Posterior cingulate gyrus (tissue), 11 donors: ENCODE data around the gene TBRG4.
A peak's percentile ranks its signal among the peaks of the same experiment; 100 is the strongest.

Experiments
- DNase-seq, 10 donors: peaks; one replicate each; pipeline versions ENCODE4 v3.0.0 to v3.0.0-alpha.2; 2020 to 2021; ENCODE audit warnings: mixed read lengths in 3 of 10
- intact Hi-C: fragments of 100-400 bp; cut with DNase I; formaldehyde crosslinking; loops from one replicate; pipeline ENCODE4 v1.15.1; 2023

Gene TBRG4

DNA sequence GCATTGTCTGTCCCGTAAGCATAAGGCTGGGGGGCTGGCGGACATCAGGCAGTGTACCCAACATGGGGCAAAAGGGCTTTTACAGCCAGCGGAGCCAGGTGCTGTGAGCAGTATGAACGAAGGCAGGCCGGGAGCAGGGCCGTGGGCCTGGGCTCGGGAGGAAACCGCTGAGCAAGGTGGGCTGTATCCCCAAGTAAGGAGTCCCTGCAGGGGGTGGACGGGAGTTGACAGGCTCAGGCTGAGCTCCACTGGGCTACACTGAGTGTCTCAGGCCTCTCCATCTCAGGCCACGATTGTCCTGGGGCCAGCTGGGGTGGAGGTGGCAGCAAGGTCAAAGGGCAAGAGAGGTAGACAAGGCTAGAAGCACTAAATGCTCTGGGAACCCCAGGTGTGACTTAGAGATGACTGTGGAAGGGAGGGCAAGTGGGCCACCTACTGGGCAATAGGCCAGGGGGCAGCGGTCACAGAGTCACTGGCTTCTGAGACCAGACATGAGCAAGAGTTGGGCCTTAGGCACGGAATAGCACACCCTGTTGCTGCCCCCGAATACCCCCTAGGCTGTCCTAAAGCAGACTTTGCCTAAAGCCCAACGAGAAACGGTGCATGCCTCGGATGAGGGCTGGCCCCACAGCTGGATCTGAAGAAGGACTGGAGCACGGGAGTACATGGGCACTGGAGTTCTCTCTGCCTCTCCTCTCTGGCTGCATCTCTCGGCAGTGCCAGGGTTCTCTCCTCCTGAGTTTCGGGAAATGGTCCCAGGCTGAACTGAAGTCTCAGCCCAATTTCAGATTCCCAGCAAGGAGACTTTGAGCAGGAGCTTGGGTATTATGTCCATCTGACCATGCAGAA is 35.3 kb upstream of the TBRG4 start:
- DNase-seq, result peak in 1 of 10 donors; percentile 52
- intact Hi-C loops, result no loop called here

DNA sequence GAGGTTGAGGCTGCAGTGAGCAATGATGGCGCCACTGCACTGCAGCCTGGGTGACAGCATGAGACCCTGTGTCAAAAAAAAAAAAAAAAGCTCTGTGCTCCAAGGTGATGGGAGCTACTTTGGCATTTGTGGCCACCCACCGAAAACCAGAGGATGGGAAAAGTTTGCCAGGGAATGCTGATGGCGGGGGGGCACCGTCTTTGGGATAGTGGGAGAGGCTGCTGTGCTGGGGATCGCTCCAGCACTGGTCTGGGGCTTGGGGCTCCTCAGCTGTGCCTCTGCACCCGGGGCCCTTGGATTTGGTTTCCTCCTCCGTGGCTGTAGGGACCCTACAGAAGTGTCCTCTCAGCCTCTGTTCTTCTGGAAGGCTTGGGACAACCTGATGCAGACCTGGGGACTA is 34.4 kb upstream of the TBRG4 start:
- intact Hi-C loops, result no loop called here
- DNase-seq, result peak in 1 of 10 donors; percentile 51

DNA sequence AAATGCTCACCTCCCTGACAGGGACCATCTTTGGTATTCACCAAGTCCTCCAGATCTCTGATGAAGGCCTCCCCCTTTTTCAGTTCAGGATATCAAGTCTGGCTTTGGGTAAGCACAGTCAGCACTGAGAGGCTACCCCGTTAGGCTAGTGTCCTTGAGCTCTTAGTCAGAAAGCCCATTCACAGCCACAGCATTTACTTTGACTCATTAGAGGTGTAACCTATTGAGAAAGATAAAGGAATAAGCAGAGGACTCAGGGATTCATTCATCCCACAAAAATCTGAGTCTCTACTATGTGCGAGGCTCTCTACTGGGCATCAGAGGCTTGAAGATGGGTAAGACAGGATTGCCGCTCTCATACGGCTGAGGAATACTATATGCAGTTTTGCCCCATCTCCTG is 32.1 kb upstream of the TBRG4 start:
- intact Hi-C loops, result no loop called here
- peak in 1 of 10 donors; percentile 2 for DNase-seq

DNA sequence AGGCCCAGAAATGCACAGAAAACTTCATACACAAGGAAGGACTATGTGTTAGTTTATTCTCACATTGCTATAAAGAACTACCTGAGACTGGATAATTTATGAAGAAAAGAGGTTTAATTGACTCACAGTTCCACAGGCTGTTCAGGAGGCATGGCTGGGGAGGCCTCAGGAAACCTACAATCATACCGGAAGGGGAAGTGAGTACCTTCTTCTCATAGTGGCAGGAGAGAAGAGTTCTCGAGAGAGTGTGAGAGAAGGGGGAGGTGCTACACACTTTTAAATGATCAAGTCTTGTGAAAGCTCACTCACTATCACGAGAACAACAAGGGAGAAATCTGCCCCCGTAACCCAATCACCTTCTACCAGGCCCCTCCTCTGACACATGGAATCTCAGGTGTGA is 29.3 kb upstream of the TBRG4 start:
- intact Hi-C loops, result no loop called here
- no peak for DNase-seq

DNA sequence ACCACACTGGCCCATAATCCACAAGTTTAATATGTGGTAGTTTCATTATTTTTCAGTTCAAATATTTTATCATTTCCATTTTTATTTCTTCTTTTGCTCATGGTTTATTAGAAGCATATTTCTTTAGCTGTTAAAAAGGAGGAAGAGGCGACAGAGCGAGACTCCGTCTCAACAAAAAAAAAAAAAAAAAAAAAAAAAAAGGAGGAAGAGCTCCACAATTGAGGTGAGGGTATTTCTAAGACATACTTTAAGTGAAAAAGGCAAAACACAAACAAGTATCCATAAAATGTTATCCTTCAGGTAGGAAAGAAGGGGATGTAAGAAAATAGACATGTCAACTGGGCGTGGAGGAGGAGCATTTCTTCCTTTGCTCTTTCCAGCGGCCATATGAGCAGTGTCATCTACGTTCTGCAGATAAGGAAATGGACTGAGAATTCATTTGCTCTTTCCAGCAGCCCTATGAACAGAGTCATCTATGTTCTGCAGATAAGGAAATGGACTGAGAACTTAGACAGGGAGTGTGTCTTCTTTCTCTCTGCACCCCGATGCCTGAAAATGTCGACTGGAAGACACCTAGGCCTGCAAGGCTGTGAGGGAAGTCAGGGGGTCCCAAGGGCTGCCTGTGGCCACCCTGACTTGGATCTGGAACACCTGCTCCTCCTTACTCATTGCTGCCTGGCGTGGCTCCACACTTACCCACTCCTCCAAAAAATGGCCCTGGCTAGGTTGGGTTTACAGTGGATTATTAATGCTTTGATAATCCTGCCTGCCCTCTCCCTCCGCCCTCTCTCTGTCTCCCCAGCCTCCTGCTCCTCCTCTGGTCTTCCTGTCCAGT is 27.2 kb upstream of the TBRG4 start:
- intact Hi-C loops, result loop anchor here (5.0 to 10.0 kb wide), 3 partner anchors 54 to 551 kb away; partner anchors contain the start of gene NACAD
- DNase-seq, result peak in 1 of 10 donors; percentile 51

DNA sequence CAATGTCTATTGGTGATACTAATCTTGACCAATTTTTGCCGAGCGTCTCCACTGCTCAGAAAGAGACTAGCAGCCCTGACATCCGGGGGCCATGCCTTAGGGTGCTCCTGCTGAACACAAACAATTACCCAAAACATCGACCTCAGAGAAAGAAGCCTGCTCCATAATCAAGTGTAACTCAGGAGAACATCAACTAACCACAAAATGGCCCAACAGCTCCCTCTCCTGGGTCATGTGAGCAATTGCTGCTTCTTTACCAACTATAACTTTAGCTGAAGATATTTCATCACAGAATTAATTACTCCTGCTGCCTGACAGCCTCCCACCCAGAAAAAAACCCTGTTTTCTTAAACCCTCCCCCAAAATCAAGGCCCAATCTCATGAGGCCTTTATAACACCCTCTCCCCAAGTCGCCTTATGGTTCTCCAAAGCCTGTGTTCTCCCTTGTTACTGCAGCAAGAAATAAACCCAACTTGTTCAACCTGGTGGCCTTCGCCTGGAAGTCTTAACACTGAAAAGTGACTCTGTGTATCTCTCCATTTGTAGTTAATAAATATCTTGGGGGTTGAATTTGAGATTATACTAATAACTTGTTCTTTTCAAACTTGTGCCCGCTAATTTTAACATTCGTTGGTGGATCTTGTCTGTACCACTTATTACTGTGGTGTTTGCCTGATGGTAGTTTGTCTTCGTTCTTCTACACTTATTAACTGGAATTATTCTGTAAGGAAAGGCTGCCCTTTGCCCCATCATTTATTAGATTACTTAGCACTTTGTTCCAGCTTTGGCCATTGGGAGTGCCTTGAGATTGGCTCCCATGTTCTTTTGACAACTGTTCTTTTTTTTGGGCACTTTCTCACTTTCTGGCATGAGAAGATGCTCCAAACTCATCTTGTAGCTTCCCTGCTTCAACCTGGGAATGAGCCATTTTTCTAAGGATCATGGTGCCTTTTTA is 24.9 kb upstream of the TBRG4 start:
- peak in 7 of 10 donors; percentile 38 to 88 (median 64) for DNase-seq
- intact Hi-C loops, result loop anchor here (5.0 to 10.0 kb wide), 3 partner anchors 52 to 549 kb away; partner anchors contain the start of gene NACAD

DNA sequence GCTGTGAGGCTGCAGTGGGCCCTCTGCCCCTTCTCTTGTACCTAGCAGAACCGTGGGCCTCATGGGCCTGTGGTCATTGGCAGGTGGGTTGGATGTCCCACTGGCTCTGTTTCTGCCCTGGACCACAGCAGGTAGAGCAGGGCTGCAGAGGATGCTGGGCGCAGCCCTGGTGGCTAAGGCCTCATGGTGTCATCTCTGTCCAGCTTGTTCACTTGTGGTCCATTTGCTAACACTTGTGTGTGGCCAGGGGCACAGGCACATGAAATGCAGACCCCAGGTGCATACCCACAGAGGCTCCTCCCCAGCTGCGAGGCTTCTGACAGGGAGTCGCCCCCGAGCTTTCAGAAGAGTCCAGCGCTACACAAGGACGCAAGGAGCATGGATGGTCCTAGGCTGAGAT is 22.4 kb upstream of the TBRG4 start:
- no peak for DNase-seq

DNA sequence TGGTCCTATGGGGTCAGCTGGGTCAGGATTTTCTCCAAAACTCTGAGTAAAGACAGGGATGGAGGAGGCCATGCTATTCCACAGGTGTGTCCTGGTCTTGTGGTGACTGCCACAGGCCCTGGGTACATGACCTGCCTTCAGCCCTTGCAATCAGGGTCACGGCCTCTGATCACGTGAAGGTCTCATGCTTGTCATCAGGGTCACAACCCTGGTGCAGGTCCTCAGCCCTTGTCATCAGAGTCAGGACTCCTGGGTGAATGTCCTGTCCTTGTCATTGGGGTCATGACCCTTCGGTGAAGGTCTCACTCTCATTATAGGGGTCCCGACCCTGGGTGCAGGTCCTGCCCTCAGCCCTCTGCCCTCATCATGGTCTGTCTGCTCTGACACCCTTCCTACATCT is 21.9 kb upstream of the TBRG4 start:
- DNase-seq, result peak in 1 of 10 donors; percentile 40
- intact Hi-C loops, result loop anchor here (5.0 to 10.0 kb wide), 2 partner anchors 49 to 211 kb away; partner anchors contain the start of gene NACAD

More for the DNA sequence above, 22.4 kb upstream of the TBRG4 start:
- intact Hi-C loops, result loop anchor here (5.0 to 10.0 kb wide), 2 partner anchors 49 to 212 kb away; partner anchors contain the start of gene NACAD

DNA sequence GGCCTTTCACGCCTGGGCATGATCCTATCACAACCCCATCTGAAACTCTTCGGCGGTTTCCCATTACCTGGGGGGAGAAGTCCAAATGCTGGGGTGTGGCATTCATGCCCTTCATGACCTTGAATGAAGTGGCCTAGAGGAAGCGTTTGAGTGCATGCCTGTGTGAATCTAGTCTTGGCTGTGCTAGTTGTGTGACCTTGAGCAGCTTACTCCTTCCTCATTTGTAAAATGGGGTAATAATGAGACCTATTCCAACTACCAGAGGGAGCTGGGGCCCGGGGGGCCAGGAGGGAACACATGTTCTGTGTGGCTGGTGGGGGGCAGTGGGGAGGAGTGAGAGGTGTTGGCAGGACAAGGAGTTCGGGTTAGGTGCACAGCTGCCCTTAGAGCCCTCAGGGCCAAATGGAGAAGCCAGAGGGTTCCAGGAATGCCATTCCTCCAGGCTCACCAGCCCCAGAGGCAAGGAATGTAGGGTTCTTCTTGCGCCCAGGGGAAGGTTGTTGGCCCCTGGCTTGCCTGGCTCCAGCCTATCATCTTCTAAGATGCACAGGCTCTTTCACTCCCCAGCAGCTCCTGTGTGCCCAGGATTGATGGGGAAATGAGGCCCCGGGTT is 21.3 kb upstream of the TBRG4 start:
- DNase-seq, result peak in 2 of 10 donors; percentile 35 to 69
- intact Hi-C loops, result loop anchor here (5.0 to 10.0 kb wide), 2 partner anchors 48 to 211 kb away; partner anchors contain the start of gene NACAD

DNA sequence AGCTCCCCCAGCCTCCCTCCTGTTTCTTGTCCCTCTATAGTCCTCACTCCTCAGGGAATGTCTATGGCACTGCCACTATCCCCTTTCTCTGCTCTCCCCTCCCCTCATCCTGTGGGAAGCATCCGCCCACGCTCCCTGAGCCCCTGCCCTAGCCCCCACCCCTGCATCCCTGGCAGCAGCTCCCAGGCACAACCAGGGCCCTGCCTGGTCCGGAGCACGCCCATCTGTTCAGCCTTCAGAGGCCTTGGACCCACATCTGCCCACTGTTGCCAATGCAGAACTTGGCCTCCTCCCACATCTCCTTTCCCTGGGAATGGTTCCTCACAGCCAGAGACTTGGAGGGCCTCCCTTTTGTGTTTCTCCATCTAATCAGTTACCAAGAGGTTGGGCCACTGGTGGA is 20.4 kb upstream of the TBRG4 start:
- intact Hi-C loops, result loop anchor here (5.0 to 10.0 kb wide), 2 partner anchors 47 to 210 kb away; partner anchors contain the start of gene NACAD

DNA sequence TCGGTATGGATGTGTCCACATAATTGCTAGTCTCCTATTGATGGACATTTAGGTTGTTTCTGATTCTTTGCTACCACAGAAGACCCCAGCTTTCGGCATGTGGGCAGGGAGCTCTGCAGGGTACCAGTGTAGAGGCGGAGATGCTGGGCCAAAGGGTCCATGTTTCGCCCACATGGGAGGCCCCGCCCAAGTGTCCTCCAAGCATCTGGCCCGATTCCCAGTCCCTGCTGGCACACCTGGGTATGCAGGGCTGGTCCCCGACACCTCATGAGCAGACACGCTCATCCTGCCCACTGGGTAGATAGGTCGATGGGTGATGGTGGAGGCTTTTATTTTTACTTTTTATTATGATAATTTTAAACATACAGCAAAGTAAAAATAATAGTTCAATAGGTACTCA is 19.4 kb upstream of the TBRG4 start:
- intact Hi-C loops, result loop anchor here (5.0 to 10.0 kb wide), 2 partner anchors 46 to 209 kb away; partner anchors contain the start of gene NACAD
- peak in 2 of 10 donors; percentile 51 to 66 for DNase-seq

More for the DNA sequence above, 20.4 kb upstream of the TBRG4 start:
- no peak for DNase-seq

DNA sequence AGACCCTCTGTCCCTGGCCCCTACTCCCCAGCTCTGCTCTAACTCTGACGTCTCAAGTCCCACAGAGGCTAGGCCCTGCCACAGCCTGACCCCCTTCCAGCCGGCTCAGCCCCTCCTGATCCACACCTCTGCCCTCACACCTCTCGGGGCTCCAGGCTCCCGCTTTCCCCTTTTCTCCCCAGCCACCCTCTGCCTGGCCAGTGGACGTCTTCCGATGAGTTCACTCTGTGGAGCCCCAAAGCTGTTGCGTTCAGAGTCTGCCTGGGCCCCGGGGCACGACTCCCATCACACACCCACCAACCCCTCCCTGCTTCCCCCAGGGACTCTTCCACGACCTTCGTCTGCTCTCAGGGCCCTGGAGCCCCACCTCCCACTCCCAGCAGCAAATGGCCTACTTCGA is 18.4 kb upstream of the TBRG4 start:
- intact Hi-C loops, result loop anchor here (5.0 to 10.0 kb wide), 2 partner anchors 45 to 208 kb away; partner anchors contain the start of gene NACAD
- DNase-seq, result peak in 1 of 10 donors; percentile 43

DNA sequence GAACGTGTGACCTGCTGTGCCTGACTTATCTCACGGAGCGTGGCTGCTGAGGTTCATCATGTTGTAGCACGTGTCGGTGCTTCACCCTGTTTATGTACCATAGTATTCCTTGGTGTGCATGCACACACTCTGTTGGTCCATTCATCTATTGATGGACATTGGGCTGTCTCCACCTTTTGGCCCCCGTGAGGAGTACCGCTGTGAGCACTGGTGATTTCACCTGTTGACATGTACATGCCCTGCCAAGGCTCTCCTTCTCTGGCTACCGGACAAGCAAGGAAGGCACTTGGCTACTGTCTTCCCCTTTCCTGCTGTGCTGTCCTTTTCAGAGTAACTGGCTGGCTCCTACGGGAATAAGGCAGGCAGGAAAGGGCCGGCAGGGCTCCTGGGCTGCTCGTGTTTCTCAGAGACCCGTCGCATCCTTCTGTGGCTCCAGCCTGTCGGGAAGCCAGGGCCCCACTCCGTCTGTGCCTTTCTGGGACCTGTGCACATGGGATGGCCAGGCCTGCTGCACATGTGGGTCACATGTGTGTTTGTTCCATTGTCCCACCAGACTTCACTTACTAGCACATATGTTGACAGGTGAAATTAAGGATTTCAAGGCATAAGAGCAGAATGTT is 17.8 kb upstream of the TBRG4 start:
- intact Hi-C loops, result no loop called here

DNA sequence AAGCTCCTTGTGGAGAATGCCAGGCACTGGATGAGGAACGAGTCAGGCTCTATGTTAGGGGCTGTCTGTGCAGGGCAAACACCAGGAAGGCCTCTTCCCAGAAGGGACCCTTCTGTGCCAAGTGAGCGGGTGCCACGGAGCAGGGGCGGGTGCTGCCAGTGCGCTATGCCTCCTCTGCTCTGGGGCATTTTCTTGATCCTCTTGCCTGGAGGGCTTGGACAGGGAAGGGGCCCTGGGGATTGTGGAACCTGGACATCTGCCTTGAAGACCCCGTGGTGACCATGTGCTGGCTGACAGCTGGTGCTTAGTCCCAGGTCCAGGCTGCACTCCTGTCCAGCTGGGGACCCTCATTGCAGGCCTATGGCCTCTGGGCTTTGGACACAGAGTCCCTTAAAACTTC is 15.4 kb upstream of the TBRG4 start:
- peak in 1 of 10 donors; percentile 56 for DNase-seq
- intact Hi-C loops, result no loop called here

More for the DNA sequence above, 17.8 kb upstream of the TBRG4 start:
- DNase-seq, result peak in 2 of 10 donors; percentile 43 to 60

DNA sequence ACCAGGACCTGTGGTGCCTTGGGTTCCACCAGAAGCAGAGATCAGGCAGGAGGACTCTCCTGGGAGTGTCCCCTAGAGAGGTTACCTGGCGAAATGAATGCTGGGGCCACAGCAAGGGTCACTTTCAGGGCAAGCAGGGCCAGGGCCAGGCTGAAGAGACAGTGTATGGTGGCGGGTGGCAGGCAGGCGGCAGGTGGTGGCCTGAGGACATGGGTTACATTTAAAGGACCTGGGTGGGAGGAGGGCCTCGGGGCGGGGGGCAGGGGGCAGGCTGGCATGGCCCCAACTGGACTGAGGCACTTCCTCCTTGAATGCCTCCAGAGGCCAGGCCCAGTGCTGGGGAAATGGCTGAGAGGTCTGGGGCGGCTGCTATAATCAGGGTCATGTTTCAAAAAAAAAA is 14.7 kb upstream of the TBRG4 start:
- DNase-seq, result peak in 2 of 10 donors; percentile 61 to 72
- intact Hi-C loops, result no loop called here

DNA sequence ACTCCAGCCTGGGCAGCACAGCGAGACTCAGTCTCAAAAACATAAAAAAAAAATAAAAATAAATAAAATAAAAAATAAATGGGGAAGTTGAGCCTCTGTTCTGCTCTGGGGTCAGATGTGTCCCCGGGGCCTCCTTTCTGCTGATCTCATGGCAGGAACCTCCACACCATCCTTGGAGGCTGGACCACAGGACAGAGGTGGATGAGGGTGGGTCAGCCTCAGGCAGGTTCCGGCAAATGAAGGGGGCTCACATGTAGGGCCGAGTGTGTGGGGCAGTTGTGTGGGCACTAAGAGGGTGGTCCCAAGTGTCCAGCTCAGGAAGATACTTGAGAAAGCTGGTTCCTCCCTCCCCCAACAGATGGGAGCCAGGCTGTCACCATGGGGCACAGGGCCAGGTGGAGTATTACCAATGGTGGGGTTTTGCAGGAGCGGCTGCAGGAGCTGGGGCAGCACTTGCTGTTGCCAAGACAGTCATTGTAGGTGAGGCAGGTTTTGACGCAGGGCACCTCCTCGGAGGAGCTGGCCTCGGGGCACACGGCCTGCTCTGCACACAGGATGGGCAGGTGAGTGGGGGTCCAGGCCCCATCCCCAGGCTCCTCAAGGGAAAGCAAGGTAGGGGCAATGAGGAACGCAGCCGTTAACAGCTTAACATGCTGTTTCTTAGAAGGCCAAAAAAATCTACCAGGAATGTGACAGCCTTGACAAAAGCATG is 13.9 kb upstream of the TBRG4 start:
- intact Hi-C loops, result no loop called here
- DNase-seq, result peak in 2 of 10 donors; percentile 70

DNA sequence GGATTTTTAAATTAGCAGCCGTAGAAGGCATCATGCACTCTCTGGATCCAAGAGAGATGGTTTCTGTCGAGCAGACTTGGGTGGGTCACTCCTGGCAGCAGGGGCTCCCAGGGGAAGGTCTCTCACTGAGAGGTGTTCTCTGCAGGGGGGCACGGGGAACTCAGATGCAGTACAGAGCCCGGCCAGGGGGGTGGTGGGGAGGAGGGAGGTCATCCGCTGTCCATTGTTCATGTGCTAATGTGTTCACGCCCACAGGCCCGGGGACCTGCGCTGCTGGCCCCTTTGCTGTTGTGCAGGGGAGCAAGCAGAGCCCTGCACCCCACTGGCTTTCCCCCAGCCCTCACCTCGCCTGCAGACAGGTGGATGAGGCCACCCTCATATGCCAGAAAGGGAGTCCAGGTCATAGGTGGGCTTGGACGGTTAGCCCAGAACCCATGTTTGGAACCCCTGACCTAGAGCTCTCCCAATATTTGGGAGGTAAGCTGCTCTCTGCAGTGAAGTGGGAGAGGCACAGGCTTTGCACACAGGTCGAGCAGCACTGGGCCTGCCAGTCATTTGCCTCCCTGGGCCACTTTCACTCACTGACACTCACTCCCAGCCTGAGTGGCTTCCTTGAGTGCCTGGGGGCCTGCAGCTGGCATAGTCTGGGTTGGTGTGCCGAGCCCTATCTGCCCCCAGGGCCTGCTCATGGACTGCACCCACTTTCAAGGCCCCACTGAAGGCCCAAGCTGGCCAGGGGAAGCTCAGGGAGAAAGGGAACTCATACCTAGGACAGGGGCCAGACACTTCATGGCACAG is 12.6 kb upstream of the TBRG4 start:
- peak in 2 of 10 donors; percentile 51 to 67 for DNase-seq
- intact Hi-C loops, result no loop called here
